GM19025 (cell line): Measurements from ENCODE around the gene AQP5.

Experiments
- ATAC-seq: cut with Tn5 transposase; IDR thresholded peaks from one replicate; pipeline ENCODE4 v1.9.1; 2021; ENCODE audit warnings: mild to moderate bottlenecking, low read depth, moderate library complexity; ENCODE audit not compliant: unreplicated experiment

AQP5 gene

DNA sequence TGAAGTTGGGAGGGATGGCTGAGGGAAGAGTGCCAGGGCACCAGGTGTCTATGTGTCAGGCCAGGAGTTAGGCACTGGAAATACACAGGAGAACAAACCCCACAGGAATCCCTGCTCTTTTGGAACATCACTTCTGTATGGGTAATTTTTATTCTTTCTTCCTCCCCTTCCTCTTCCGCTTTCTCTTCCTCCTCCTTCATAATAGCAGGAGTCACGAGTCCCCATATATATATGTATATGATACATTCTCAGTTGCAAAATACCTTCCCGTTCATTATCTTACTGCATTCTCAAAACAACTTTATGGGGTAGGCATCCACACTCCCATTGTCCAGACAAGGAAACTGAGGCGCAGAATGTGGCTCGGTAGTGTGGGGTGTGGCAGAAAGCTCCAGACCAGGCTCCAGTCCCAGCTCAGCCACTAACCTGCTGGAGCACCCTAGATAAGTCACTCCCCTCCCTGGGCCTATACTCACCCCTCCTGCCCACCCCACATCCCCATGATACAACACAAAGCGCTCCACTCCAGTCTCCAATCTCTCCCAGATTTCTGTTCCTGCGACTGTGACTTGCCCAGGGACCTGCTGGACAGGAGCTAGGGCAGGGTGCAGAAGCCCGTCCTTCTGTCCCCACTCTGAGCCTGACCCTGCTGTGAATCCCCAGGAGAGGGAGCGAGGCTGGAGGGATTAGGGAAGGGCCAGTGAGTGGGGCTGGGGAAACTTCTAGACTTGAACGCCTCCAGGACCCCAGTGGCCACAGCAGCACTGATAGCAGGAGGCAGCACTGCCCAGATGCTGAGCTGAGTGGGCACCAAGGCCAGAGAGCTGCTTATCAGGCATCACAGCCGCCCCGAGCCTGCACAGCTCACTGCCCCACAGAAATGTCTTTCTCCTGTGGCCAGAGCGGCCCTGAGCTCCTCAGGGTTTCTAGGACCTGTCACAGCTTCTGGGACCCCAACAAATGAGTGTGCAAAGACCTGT lies 12.5 kb upstream of the AQP5 start:
- ATAC-seq = no peak

DNA sequence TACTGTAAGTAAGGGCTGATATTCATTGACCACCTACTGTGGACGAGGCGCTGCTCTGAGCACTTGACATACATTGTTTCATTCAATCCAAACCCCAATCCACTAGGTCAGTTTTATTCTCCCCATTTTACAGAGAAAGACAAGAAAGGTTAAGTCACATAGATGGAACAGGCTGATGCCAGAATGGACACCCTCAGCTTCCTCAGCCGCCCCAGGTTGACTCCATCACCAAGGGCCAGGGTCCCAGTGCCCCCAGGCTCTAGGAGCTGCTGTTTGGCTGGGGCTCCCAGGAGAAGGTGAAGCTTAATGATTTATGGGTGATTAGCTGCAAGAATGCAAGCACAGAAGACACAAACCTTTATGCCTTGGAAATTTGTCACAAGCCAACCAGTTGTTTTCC lies 11.8 kb upstream of the AQP5 start:
- ATAC-seq = no peak

DNA sequence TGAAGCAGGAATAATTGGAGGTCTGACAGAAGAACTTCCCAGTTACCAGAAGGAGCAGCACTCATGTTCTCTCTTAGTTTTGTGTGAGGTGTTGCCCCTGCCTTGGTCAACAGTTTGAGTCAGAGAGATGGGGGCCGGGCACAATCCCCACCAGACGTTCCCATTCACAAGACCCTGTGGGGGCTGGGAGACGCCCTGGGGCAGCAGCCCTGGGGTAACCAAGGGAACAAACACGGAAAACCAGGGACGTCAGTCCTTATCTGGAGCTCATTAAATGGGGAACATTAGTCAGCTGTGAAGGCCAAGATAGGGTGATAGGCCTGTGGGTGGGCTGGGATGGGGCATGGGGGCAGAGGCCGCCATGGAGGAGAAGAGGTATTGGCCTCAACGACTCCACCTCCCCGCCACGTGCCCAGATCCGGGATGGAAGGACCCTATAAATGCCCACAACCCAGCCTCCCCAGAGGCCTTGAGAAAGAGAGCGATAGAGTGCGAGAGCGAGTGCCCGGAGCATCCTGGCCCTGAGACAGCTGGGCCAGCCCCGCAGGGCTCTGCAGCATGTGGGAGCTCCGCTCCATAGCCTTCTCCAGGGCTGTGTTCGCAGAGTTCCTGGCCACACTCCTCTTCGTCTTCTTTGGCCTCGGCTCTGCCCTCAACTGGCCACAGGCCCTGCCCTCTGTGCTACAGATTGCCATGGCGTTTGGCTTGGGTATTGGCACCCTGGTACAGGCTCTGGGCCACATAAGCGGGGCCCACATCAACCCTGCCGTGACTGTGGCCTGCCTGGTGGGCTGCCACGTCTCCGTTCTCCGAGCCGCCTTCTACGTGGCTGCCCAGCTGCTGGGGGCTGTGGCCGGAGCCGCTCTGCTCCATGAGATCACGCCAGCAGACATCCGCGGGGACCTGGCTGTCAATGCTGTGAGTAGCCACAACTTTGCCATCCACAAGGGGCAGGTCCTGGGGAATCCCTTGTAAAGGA lies 11.1 kb upstream of the AQP5 start, which contains the start of gene AQP2:
TSS of gene AQP2 (plus strand) at position 465 of the 979 bp plus-strand sequence. CDS start at position 559, 94 bp downstream.
- ATAC-seq = no peak

DNA sequence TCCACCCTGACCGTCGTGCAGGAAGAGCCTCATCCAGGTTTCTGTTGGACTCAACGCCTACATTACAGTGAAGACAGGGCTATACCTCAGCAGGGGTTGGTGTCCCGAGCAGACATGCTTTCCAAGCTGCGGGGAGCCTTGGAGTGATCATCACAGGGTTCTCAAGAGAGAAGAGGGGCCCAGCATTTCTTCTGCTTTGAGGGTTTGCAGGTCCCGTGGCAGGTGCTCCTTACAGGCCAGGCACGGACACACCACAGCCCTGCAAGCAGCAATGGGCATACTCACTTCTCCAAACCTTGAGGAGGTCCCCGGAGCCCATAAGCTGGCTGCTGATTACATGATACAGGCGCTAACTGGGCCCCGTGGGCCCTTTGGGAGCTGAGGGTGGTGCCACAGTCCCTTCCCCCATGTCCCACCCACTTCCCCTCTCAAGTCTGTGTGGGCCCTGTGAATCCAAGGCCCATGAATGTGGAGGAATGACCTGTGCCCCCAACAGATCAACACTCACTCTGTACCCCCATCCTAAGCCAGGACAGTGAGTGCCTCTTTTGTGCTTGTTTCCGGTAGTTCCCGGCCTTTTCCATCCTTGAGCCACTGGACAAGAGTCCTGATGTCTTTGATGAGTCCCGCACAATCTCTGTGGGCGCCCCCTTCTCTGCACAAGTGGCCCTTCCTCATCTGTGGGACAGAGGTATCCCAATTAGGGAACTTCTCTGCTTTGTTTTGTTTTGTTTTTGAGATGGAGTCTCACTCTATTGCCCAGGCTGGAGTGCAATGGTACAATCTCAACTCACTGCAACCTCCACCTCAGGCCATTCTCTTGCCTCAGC lies 10.0 kb upstream of the AQP5 start:
- no peak for ATAC-seq

DNA sequence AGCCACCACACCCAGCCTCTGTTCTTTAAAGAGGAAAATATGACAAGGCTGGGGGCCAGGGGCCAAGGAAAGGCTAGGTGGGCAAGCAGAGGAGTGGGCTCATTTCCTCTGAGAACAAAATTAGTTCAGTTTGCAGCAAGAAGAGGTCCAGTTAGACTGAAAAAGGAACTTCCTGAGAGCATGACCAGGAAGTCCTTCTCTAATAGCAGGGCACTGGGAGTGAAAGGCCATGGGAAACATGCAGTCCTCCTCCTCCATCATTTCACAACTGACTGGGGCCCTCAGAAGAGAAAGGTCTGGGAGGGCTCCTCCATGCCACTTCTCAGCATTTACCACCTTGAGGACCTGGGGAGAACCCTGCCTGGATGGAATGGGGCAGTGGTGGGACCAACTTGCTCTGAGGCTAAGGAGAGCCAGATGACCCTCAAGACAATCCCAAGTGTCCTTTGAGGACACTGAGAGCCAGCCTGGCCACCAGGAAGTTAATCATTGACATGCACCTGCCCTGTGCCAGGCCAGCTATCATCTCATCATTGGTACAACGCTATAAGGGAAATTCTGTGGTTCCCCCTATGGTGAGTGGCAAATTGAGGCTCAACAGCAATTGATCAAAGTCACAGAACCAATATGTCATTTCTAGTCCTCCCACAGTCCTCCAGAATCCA lies 9.1 kb upstream of the AQP5 start:
- ATAC-seq = no peak

DNA sequence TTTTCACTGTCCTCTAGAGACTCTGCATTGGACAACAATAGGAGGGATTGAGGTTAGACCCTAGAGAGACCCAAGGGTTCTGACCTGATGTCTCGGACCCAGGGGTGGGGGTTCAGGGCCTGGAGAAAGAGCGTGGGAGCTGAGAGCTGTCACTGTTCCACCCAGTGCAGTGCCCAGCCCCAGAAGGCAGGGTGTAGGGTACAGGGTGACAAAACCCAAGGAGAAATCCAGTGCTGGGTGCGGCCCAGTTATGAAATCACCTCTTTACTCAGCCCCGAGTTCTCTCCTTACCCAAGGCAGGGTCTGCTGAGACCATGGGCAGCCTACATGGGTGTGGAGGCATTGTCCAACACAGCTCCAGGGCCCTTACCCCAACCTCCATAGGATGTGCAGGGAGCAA lies 8.5 kb upstream of the AQP5 start:
- ATAC-seq = no peak

DNA sequence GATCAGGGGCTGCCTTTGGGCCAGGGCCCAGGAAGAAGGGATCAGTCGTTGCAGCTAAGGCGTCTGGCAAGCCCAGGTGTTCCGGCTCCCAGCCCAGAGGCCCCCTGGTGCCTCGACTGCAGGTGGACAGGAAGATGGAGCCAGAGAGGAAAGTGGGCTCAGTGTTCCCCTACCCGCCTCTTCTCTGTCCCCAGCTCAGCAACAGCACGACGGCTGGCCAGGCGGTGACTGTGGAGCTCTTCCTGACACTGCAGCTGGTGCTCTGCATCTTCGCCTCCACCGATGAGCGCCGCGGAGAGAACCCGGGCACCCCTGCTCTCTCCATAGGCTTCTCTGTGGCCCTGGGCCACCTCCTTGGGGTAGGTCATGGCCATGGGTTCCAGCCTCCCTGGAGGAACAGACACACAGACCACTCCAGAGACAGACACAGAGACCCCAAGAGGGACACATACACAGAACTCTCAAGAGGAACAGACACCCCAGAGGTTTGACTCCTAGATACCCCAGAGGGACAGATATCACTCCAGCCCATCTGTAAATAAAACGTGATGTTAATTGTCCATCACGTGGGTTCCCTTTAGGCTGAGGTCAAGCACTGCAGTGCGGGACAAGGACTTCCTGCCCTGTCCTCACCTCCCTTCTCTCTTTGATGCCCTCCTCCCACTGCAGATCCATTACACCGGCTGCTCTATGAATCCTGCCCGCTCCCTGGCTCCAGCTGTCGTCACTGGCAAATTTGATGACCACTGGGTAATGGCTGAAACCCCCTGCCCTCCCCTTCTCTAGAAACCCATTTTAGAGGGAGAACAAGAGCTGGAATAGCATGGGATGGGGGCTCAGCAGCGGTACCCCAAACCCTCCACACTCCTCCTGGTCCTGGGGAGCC lies 7.5 kb upstream of the AQP5 start:
- no peak for ATAC-seq

DNA sequence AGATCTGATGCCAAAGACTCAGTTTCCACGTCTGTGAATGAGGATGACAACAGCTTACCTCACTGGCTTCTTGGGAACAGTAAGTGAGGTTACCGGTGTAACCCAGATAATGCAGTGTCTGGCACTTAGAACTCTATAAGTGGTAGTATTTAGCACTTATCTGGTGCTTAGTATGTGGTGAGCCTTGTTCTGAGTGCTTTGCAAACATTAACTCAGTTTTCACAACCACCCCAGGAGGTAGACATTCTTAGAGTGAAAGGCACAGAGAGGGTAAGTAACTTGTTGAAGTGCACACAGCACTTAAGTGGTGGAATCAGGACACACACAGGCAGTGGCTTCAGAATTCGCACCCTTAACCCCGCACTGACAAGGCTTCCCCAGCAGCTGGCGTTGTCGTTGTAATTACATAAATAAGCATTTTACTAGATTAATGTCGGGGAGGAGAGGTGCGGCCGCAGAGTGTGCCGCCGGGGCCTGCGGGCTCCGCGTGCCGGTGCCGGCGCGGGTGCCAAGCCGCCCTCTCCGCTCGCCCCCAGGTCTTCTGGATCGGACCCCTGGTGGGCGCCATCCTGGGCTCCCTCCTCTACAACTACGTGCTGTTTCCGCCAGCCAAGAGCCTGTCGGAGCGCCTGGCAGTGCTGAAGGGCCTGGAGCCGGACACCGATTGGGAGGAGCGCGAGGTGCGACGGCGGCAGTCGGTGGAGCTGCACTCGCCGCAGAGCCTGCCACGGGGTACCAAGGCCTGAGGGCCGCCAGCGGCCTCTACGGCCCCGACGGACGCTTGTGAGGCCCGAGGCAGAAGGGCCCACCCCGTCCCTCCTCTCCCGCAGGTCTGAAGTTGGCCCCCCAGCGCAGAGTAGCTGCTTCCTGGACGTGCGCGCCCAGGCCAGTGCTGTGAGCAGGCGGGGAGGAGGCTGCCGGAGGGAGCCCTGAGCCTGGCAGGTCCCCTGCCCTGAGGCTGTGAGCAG lies 6.5 kb upstream of the AQP5 start:
- ATAC-seq = no peak

DNA sequence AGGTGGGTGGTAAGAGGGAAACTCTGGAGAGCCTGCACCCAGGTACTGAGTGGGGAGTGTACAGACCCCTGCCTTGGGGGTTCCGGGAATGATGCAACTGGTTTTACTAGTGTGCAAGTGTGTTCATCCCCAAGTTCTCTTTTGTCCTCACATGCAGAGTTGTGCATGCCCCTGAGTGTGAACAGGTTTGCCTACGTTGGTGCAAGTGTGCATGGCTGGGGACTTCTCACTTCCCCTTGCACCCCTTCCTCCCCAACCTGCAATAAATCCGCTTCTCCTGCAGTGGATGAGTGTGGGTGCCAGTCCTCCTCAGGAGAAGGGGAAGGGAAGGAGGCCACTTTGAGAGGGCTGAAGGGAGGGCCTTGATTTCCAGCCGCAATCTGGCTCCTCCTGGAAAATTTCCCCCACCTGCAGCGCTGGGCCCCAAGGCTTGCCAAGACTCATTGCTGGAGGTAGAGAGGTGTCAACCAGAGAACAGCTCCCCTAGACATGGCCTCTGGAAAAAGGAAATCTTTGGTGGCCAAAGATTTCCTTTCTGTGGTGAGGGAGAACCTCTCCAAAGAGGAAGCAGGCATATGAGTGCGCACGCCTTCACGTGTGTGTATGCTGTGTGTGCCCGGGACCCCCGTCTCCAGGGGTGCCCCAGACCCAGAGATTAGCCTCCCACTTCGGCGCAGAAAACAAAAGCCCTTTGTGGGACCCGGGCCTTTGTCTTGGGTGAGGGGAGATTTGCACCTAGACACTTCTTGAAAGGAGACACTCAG lies 5.6 kb upstream of the AQP5 start:
- no peak for ATAC-seq

DNA sequence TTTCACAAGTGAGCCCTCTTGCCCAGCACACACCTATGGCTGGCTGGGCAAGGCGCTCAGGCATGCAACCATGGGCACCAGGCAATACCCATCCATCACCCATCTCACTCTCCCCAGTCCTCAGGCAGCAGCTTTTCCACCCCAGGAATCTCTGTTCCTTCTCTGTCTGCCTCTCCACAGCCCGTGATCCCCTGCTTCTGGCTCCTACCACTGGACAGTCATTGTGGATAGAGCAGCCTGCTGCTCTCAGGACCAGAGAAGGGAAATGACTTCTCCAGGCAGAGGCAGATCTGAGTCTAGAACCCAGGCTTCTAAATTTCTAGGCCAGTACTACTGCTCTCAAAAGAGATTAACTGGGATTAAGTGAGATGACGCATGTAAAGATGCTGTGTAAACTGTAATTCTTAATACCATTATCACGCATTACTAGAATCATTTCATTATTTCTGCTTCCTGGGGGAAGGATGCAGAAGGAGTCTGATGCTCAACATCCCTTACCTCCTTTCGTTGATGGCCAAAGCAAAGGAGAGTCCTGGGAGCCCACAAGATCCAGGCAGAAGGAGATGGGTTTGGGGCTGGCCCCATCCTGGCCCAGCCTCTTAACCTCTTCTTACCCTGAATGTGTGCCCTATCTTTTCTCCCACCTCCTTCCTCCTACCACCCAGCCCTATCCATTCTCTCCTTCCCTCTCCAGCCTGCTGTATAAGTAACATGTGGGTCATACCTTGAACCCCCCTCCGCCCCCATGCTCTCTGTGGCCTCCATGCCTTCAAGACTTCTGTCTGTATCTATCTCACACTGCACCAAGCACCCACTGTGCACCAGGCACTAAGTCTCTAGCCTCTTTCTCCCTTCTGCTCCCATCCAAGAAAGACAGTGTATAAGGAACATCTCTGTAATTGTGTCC lies 4.8 kb upstream of the AQP5 start:
- no peak for ATAC-seq

DNA sequence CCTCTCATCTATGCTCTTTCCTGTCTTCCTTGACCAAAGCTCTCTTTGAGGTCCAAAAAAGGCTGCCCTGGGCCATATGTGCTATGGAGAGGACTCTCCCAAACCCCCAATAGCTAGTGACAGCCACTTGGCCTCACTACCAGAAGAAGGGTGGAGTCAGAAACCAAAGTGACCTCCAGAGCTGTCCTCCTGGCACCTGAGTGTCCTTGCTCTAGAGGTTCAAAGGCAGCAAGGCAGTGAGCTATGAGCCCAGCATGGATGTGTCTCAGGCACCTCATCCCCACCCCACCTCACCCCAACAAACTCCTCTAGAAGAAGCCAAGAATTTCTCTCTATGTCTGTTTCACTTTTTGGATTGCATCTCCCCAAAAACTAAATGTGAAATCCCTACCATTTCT lies 4.1 kb upstream of the AQP5 start:
- no peak for ATAC-seq

DNA sequence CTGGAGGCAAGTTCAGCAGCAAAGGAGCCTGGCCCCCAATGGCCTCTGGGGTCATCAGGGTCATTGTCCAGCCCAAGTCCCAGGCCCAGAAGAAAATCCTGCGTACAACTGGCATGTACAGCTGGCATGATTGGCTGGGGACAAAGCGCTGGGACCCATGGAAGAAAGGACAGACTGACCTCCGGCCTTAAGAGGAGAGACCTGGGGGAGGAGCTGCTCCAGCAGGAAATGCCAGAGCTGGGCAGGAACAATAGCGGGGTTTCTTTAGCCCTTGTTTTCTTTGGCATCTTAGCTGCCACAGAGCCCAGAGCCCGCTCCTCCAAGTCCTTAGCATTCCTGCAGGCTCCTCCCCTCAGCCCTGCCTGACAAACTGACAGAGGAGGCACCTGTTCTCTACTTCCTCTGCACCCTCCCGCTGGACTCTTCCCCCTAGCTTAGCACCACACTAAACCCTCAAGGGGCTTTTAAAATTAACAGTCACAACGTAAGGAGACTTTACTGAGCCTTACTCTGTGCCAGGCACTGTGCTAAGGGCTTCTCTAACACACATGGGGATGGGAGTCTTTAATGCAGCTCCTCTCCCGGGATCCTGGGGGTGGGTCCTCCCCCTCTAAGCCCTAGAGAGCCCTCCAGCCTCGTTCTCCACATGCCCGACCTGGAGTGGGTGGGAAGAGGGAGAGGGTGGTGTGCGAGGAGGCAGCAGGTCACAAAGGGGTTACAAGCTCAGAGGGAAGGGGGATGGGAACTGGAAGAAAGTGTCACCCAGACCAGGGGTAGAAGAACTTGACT lies 1.8 kb upstream of the AQP5 start:
- no peak for ATAC-seq

DNA sequence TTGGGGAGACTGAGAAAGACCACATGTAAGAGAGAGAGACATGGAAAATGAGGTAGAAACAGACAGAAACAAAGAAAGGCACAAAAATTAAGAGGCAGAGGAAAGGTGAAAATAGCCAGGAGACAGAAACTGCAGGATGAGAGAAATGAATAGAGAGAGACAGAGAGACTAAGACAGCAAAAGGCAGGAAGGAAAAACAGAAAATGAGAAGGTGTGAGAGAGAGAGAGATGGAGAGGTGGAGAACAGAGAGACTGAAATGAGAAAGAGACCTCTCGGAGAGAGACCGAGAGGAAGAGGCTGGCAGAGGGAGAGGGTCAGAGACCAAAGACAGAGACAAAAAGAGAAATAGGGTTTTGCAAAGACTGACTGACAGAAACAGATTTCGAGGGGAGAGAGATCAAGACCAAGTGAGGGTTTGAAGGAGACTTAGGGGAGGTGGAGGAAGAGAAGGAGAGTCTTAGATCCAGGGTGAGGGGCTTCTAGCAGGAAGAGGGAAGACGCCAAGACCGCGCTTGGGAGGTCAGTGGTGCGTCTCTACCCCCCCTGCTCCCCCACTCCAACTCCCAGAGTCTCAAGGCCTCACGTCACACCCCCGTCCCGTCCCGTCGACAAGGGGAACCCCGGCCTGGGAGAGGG lies 1.1 kb upstream of the AQP5 start:
- no peak for ATAC-seq

DNA sequence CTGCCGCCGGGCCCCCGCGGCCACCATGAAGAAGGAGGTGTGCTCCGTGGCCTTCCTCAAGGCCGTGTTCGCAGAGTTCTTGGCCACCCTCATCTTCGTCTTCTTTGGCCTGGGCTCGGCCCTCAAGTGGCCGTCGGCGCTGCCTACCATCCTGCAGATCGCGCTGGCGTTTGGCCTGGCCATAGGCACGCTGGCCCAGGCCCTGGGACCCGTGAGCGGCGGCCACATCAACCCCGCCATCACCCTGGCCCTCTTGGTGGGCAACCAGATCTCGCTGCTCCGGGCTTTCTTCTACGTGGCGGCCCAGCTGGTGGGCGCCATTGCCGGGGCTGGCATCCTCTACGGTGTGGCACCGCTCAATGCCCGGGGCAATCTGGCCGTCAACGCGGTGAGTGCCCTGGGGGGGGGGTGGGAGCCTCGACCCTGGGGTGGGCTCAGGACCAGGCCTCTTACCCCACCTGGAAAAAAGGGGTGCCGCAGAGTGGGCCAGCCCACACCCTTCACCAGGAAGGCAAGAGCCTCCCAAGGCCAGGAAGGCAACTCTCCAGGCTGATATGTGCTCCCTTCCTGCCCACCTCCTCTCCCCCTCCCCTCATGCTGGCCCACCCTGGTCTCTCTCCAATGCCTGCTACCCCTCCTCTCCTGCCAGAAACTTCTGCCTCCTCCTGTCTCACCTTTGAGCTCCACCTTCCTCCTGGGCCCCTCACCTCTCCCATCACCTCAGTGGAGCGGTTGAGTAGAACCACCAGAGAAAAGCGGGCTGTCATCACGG lies 507 bp downstream of the AQP5 start:
- ATAC-seq = no peak
